Activated naive CD8-positive, alpha-beta T cell treated with anti-CD3 and anti-CD28 coated beads, Interleukin-2, amount 50 U/mL, for 24 hours (primary cell): ENCODE measurements around the gene ALS2CL.

Source experiments
- ATAC-seq: fragments of 150-1000 bp; cut with Tn5 transposase; one replicate; pipeline ENCODE4 v1.10.0; 2021
- DNase-seq: peaks from one replicate; pipeline ENCODE4 v3.0.0; 2021
- H3K27ac Mint-ChIP-seq: one replicate; pipeline ENCODE4 v1.8.0; 2021; ENCODE audit warnings: mild to moderate bottlenecking, mixed read lengths
- H3K27me3 Mint-ChIP-seq: one replicate; pipeline ENCODE4 v1.8.0; 2021; ENCODE audit warnings: mixed read lengths
- H3K36me3 Mint-ChIP-seq: one replicate; pipeline ENCODE4 v1.8.0; 2021; ENCODE audit warnings: low read depth, mixed read lengths
- H3K4me1 Mint-ChIP-seq: one replicate; pipeline ENCODE4 v1.8.0; 2021; ENCODE audit warnings: mixed read lengths
- H3K4me3 Mint-ChIP-seq: one replicate; pipeline ENCODE4 v1.8.0; 2021; ENCODE audit warnings: mild to moderate bottlenecking, moderate library complexity, mixed read lengths
- H3K9me3 Mint-ChIP-seq: one replicate; pipeline ENCODE4 v1.8.0; 2021; ENCODE audit warnings: mixed read lengths

ALS2CL gene

GRCh38 chr3:46680298-46680826 is 13.1 kb downstream of the ALS2CL start:
- no peak overlapping the region for H3K27ac Mint-ChIP-seq
- DNase-seq (no peak), ATAC-seq (no peak)
- H3K4me3 Mint-ChIP-seq: no peak overlapping the region
- no peaks in the 10 kb centered on the region for H3K9me3 Mint-ChIP-seq
- H3K4me1 Mint-ChIP-seq: no peaks in the 10 kb centered on the region
- no peaks in the 10 kb centered on the region for H3K27me3 Mint-ChIP-seq
- no peaks in the 10 kb centered on the region for H3K36me3 Mint-ChIP-seq

GRCh38 chr3:46679681-46680080 is 13.8 kb downstream of the ALS2CL start:
- H3K4me1 Mint-ChIP-seq: no peaks in the 10 kb centered on the region
- H3K27ac Mint-ChIP-seq: no peak overlapping the region
- H3K36me3 Mint-ChIP-seq: no peaks in the 10 kb centered on the region
- H3K9me3 Mint-ChIP-seq: no peaks in the 10 kb centered on the region
- ATAC-seq (no peak), DNase-seq (no peak)
- no peak overlapping the region for H3K4me3 Mint-ChIP-seq
- no peaks in the 10 kb centered on the region for H3K27me3 Mint-ChIP-seq

- Mint-ChIP-seq H3K36me3 (no peaks in the 10 kb centered on the region), H3K27ac (no peak overlapping the region), H3K27me3 (no peaks in the 10 kb centered on the region), H3K4me1 (no peaks in the 10 kb centered on the region), H3K9me3 (no peaks in the 10 kb centered on the region), H3K4me3 (no peak overlapping the region)
- DNase-seq (no peak), ATAC-seq (no peak)
These were observed 15.2 kb downstream of the ALS2CL start for GRCh38 chr3:46678280-46678679.

GRCh38 chr3:46677411-46677726 is 16.1 kb downstream of the ALS2CL start:
- H3K4me1 Mint-ChIP-seq: no peaks in the 10 kb centered on the region
- DNase-seq (no peak), ATAC-seq (no peak)
- H3K27ac Mint-ChIP-seq: no peak overlapping the region
- H3K36me3 Mint-ChIP-seq: no peaks in the 10 kb centered on the region
- H3K27me3 Mint-ChIP-seq: no peaks in the 10 kb centered on the region
- no peak overlapping the region for H3K4me3 Mint-ChIP-seq
- H3K9me3 Mint-ChIP-seq: no peaks in the 10 kb centered on the region

- Mint-ChIP-seq H3K36me3 (no peaks in the 10 kb centered on the region), H3K4me3 (no peak overlapping the region), H3K9me3 (no peaks in the 10 kb centered on the region), H3K27ac (no peak overlapping the region), H3K4me1 (no peaks in the 10 kb centered on the region), H3K27me3 (no peaks in the 10 kb centered on the region)
- DNase-seq (no peak), ATAC-seq (no peak)
These were observed 16.7 kb downstream of the ALS2CL start for GRCh38 chr3:46676601-46677410.

- ATAC-seq (no peak), DNase-seq (no peak)
- no peaks in the 10 kb centered on the region for H3K4me1 Mint-ChIP-seq
- no peaks in the 10 kb centered on the region for H3K36me3 Mint-ChIP-seq
- H3K9me3 Mint-ChIP-seq: no peaks in the 10 kb centered on the region
- H3K27ac Mint-ChIP-seq: no peak overlapping the region
- no peaks in the 10 kb centered on the region for H3K27me3 Mint-ChIP-seq
- no peak overlapping the region for H3K4me3 Mint-ChIP-seq
These were observed 17.5 kb downstream of the ALS2CL start for GRCh38 chr3:46675843-46676567.

- Mint-ChIP-seq H3K4me1 (no peaks in the 10 kb centered on the region), H3K27me3 (no peaks in the 10 kb centered on the region), H3K9me3 (no peaks in the 10 kb centered on the region), H3K4me3 (no peak overlapping the region), H3K27ac (no peak overlapping the region), H3K36me3 (no peaks in the 10 kb centered on the region)
- DNase-seq (no peak), ATAC-seq (no peak)
These were observed 18.1 kb downstream of the ALS2CL start for GRCh38 chr3:46675426-46675825.

- no peak overlapping the region for H3K27ac Mint-ChIP-seq
- ATAC-seq (no peak), DNase-seq (no peak)
- H3K4me3 Mint-ChIP-seq: no peak overlapping the region
- H3K9me3 Mint-ChIP-seq: no peaks in the 10 kb centered on the region
- H3K4me1 Mint-ChIP-seq: no peaks in the 10 kb centered on the region
- no peaks in the 10 kb centered on the region for H3K36me3 Mint-ChIP-seq
- no peaks in the 10 kb centered on the region for H3K27me3 Mint-ChIP-seq
These were observed 19.2 kb downstream of the ALS2CL start for GRCh38 chr3:46674031-46674845.

GRCh38 chr3:46673151-46674030 is 20.1 kb downstream of the ALS2CL start:
- no peaks in the 10 kb centered on the region for H3K4me1 Mint-ChIP-seq
- no peaks in the 10 kb centered on the region for H3K27me3 Mint-ChIP-seq
- ATAC-seq (no peak), DNase-seq (no peak)
- H3K4me3 Mint-ChIP-seq: no peak overlapping the region
- H3K36me3 Mint-ChIP-seq: no peaks in the 10 kb centered on the region
- H3K9me3 Mint-ChIP-seq: no peaks in the 10 kb centered on the region
- no peak overlapping the region for H3K27ac Mint-ChIP-seq

GRCh38 chr3:46672349-46672695 is 21.2 kb downstream of the ALS2CL start:
- no peaks in the 10 kb centered on the region for H3K27me3 Mint-ChIP-seq
- no peaks in the 10 kb centered on the region for H3K4me1 Mint-ChIP-seq
- H3K27ac Mint-ChIP-seq: no peak overlapping the region
- H3K9me3 Mint-ChIP-seq: no peaks in the 10 kb centered on the region
- H3K36me3 Mint-ChIP-seq: no peaks in the 10 kb centered on the region
- H3K4me3 Mint-ChIP-seq: no peak overlapping the region
- DNase-seq: no peak
- ATAC-seq: no peak

- Mint-ChIP-seq H3K9me3 (no peaks in the 10 kb centered on the region), H3K4me1 (no peaks in the 10 kb centered on the region), H3K4me3 (no peak overlapping the region), H3K36me3 (no peaks in the 10 kb centered on the region), H3K27ac (no peak overlapping the region), H3K27me3 (no peaks in the 10 kb centered on the region)
- ATAC-seq (no peak), DNase-seq (no peak)
These were observed 21.7 kb downstream of the ALS2CL start for GRCh38 chr3:46671541-46672348.

GRCh38 chr3:46670891-46671427 is 22.5 kb downstream of the ALS2CL start:
- Mint-ChIP-seq H3K9me3 (no peaks in the 10 kb centered on the region), H3K27ac (no peak overlapping the region), H3K27me3 (no peaks in the 10 kb centered on the region), H3K4me3 (no peak overlapping the region), H3K4me1 (no peaks in the 10 kb centered on the region), H3K36me3 (no peaks in the 10 kb centered on the region)
- DNase-seq: no peak
- no peak for ATAC-seq
